GM10248 (cell line): Measurements from ENCODE around the gene NPAS1.

ENCODE experiments used
- CTCF ChIA-PET: fragments of 300-600 bp; sonication (Branson Sonifier 250); formaldehyde crosslinking; extraction: SDS; loops from one replicate; lab custom pipeline; 2021; ENCODE audit warnings: antibody characterized with exemption; lab: Yijun Ruan, JAX
- POLR2A ChIA-PET: fragments of 350-650 bp; sonication (Branson Sonifier 250); formaldehyde crosslinking; extraction: SDS; loops from one replicate; lab custom pipeline; 2020; ENCODE audit warnings: antibody characterized with exemption; lab: Yijun Ruan, JAX
- DNase-seq: peaks from one replicate; pipeline ENCODE4 v3.0.0; 2012; ENCODE audit errors: extremely low spot score
- TF ChIP-seq, protein P1 (sequence below): IDR thresholded peaks from 2 replicates; pipeline ENCODE4 v1.5.1; 2012; ENCODE audit warnings: mild to moderate bottlenecking, low read depth; ENCODE audit errors: extremely low read depth, missing control alignments, control extremely low read depth

Gene NPAS1, protein sequence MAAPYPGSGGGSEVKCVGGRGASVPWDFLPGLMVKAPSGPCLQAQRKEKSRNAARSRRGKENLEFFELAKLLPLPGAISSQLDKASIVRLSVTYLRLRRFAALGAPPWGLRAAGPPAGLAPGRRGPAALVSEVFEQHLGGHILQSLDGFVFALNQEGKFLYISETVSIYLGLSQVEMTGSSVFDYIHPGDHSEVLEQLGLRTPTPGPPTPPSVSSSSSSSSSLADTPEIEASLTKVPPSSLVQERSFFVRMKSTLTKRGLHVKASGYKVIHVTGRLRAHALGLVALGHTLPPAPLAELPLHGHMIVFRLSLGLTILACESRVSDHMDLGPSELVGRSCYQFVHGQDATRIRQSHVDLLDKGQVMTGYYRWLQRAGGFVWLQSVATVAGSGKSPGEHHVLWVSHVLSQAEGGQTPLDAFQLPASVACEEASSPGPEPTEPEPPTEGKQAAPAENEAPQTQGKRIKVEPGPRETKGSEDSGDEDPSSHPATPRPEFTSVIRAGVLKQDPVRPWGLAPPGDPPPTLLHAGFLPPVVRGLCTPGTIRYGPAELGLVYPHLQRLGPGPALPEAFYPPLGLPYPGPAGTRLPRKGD

DNA sequence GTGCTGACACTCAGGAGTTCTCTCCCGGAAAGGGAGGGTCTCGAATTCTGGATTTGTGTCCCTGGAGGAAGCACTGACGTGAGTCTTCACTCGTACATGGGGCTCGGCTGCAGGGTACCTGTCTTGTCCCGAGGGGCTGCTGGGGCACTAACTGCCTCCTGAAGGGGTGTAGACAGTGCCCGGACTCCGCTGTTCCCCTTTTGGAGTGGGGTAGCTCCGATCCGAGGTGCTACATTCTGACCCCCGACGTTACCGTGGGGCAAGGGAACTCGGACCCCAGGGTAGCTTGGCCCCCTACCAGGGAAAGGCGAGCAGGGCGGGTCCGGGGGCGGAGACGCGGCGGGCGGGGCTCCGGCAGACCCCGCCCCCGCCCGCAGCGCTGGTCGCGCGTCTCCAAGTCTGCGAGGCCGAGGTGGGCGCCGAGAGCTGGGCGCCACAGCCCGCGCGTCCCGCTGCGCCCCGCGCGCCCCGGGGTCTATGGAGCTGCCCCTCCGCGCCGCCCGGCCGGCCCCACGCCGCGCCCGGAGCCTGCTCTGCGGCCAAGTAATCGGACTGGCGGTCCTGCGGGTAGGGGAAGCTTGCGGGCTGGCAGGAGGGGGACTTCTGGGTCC lies at the start of gene NPAS1:
Gene NPAS1, plus strand, starts transcription at position 407 of the 611 bp plus-strand sequence. CDS start 1,211 bp downstream, outside the sequence.
- TF ChIP-seq, protein P1, sequence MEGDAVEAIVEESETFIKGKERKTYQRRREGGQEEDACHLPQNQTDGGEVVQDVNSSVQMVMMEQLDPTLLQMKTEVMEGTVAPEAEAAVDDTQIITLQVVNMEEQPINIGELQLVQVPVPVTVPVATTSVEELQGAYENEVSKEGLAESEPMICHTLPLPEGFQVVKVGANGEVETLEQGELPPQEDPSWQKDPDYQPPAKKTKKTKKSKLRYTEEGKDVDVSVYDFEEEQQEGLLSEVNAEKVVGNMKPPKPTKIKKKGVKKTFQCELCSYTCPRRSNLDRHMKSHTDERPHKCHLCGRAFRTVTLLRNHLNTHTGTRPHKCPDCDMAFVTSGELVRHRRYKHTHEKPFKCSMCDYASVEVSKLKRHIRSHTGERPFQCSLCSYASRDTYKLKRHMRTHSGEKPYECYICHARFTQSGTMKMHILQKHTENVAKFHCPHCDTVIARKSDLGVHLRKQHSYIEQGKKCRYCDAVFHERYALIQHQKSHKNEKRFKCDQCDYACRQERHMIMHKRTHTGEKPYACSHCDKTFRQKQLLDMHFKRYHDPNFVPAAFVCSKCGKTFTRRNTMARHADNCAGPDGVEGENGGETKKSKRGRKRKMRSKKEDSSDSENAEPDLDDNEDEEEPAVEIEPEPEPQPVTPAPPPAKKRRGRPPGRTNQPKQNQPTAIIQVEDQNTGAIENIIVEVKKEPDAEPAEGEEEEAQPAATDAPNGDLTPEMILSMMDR = no peak
- ChIA-PET CTCF (interaction anchor here (1.2 to 3.1 kb wide), 5 partner anchors 11 to 29 kb away, joined by 3 to 11 read pairs (median 8); no protein-coding TSS in a partner anchor), POLR2A (interaction anchor here (0.6 kb wide), 1 partner anchor 492 kb away, joined by 5 read pairs; no protein-coding TSS in a partner anchor)
- no peak for DNase-seq

DNA sequence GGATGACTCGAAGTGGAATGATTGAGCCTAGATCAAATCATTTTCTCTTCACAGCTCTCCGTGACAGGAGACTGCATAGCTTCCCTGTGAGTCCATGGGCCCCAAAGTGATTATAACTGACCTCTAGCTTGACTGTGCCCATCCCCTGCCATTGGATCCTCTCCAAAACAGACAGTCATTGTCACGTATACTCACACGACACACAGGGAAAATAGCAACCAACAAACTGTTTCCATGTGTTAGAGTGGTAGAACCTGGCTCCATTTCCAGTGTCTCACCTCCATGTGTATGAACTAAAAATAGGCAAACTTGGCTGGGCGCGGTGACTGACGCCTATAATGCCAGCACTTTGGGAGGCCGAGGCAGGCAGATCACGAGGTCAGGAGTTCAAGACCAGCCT lies 48.8 kb upstream of the NPAS1 start:
- TF ChIP-seq, protein P1 = no peak
- DNase-seq = no peak
- ChIA-PET CTCF (no interaction called here), POLR2A (no interaction called here)

DNA sequence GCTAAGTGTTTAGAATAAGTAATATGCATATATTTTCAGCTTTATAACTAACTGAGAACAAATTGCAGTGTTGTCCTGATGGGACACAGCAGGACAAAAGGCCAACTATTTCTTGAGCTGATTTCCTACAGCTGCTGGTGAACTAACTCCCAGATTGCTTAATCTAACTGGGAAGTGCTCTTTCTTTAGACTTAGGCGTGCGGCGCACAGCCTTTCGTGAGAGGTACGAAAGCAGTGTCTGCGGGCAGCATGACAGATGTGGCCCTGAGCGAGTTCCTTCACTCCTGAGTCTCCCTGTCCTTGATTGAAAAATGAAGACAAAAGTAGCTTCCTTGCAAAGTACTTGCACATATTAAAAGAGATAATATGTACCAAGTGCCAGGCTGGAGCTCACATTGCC lies 47.3 kb upstream of the NPAS1 start:
- TF ChIP-seq, protein P1 = no peak
- CTCF ChIA-PET = interaction anchor here (1.2 to 2.0 kb wide), 9 partner anchors 8 to 173 kb away, joined by 3 to 8 read pairs (median 4); no protein-coding TSS in a partner anchor
- POLR2A ChIA-PET = no interaction called here
- DNase-seq = no peak

DNA sequence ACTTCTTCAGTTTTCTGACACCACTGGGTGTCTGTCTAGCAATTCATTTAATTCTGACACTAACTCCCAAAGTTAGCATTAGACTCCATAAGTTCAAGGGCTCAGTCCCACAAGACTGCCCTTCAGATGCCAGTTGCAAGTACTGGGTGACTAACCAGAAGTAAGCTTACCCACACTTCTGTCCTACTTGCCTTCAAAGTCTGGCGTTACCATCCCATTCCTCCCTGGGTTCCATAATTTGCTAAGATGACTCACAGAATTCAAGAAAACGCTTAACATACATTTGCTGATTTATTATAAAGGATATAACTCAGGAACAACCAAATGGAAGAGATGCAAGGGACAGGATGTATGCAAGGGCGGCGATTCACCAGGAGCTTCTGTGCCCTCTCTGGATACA lies 45.5 kb upstream of the NPAS1 start:
- POLR2A ChIA-PET = no interaction called here
- no peak for DNase-seq
- CTCF ChIA-PET = interaction anchor here (4.8 kb wide), 1 partner anchor 16 kb away, joined by 25 read pairs; no protein-coding TSS in a partner anchor
- TF ChIP-seq, protein P1 = no peak

DNA sequence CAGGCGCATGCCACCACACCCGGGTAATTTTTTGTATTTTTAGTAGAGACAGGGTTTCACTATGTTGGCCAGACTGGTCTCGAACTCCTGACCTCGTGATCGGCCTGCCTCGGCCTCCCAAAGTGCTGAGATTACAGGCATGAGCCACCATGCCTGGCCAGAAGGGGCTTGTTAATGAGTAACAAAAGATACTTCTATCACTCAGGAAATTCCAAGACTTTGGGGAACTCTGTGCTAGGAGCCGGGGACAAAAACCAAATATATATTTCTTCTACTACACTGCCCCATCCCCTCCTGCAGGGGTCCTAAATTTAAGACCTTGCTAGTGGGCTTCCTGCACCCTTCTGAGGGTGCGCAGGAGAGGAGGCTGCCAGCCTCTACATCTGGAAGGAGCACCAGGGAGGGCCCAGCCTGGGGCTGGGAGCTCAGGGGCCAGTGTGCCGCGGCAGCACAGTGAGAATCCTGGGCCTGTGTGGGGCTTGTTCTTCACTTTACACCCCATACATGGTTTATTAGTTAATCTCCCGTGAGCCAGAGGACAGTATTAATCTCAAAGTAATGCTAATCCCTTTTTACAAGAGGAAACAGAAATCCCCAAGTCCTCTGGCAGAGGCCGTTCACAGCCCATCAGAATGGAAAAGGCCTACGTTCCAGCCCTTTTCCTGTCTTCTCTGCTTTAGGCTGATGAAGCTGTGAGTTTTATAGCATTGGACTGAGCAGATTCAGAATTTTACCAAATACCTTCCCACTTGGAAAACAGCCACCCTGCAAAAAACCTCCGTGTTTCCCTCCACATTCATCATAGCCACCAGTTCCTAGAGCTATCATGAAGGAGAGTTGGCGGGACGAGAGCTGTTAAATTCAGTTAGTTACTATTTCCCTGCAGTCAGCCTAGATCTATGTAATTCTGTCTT lies 44.4 kb upstream of the NPAS1 start:
- no peak for DNase-seq

More for the DNA sequence above, 44.4 kb upstream of the NPAS1 start:
- CTCF ChIA-PET = interaction anchor here (1.1 to 4.8 kb wide), 4 partner anchors 11 to 60 kb away, joined by 3 to 25 read pairs (median 6); no protein-coding TSS in a partner anchor
- POLR2A ChIA-PET = interaction anchor here (0.7 to 1.5 kb wide), 2 partner anchors 50 to 139 kb away, joined by 3 to 6 read pairs; partner anchors contain the start of gene ZC3H4
- TF ChIP-seq, protein P1 = no peak
